Dedifferentiated amniotic fluid mesenchymal stem cell (primary cell): Measurements from ENCODE around the gene TRIM59.
"Not testable (repeated sequence)": the region's sequence is repeated elsewhere in the genome, so short reads cannot be mapped to it uniquely, and the experiment has no call there.

Experiments
- DNase-seq: peaks from one replicate; pipeline ENCODE4 v3.0.0-alpha.2; 2016; ENCODE audit errors: extremely low spot score

TRIM59 gene

GRCh38 chr3:160455846-160456245, 6.3 kb upstream of the TRIM59 start:
- DNase-seq, result no peak

- no peak for DNase-seq
These were observed 5.4 kb upstream of the TRIM59 start for GRCh38 chr3:160454995-160455394.

GRCh38 chr3:160452251-160452650, 2.7 kb upstream of the TRIM59 start:
- not testable (repeated sequence) for DNase-seq

GRCh38 chr3:160451602-160452001, 2.0 kb upstream of the TRIM59 start:
- DNase-seq, result no peak

GRCh38 chr3:160450846-160451245, 1.3 kb upstream of the TRIM59 start:
- DNase-seq, result peak; percentile 82

GRCh38 chr3:160448845-160449635, 546 bp downstream of the TRIM59 start:
- peak; percentile 21 for DNase-seq

- no peak for DNase-seq
These were observed 2.0 kb downstream of the TRIM59 start for GRCh38 chr3:160447544-160447943.

GRCh38 chr3:160446522-160447056, 3.0 kb downstream of the TRIM59 start:
- DNase-seq, result no peak

GRCh38 chr3:160445854-160446253, 3.7 kb downstream of the TRIM59 start:
- DNase-seq, result no peak

- DNase-seq, result no peak
These were observed 5.2 kb downstream of the TRIM59 start for GRCh38 chr3:160444411-160444810.

GRCh38 chr3:160440687-160441086, 8.9 kb downstream of the TRIM59 start:
- DNase-seq, result no peak

GRCh38 chr3:160437083-160437455, 12.5 kb downstream of the TRIM59 start:
- no peak for DNase-seq

GRCh38 chr3:160435747-160436146, 13.8 kb downstream of the TRIM59 start:
- DNase-seq, result no peak

GRCh38 chr3:160435095-160435494, 14.5 kb downstream of the TRIM59 start:
- no peak for DNase-seq

GRCh38 chr3:160434071-160434470, 15.5 kb downstream of the TRIM59 start:
- DNase-seq, result peak; percentile 61

- no peak for DNase-seq
These were observed 21.7 kb downstream of the TRIM59 start for GRCh38 chr3:160427832-160428424.

GRCh38 chr3:160417311-160417710, 32.3 kb downstream of the TRIM59 start:
- no peak for DNase-seq

- DNase-seq, result peak; percentile 74
These were observed 35.9 kb downstream of the TRIM59 start for GRCh38 chr3:160413613-160414248.

- no peak for DNase-seq
These were observed 37.1 kb downstream of the TRIM59 start for GRCh38 chr3:160412477-160412876.

GRCh38 chr3:160409812-160410610, 39.6 kb downstream of the TRIM59 start:
- DNase-seq, result no peak

GRCh38 chr3:160403796-160404470, 45.7 kb downstream of the TRIM59 start:
- no peak for DNase-seq
